Gastroesophageal sphincter (tissue), 4 donors: ENCODE data around the gene MRPL49. TPM values are rescaled to one million over a fixed set of nuclear protein-coding genes. Genes with fewer than 3 reads are reported as not detected.
A peak's percentile ranks its signal among the peaks of the same experiment; 100 is the strongest.

Source experiments
- ATAC-seq: fragments of 150-250 bp; one replicate; pipeline ENCODE4 v1.9.1; 2016; ENCODE audit warnings: mild to moderate bottlenecking, moderate library complexity
- H3K27ac ChIP-seq, 4 donors: fragments of 200-600 bp; sonication (generic) in 3 of 4; 1 replicate in 3 of 4; 2 replicates in 1 of 4; pipeline ENCODE4 v1.5.1; 2016 to 2019
- H3K27me3 ChIP-seq: fragments of 200-600 bp; sonication (generic); one replicate; pipeline ENCODE4 v1.5.1; 2019
- H3K36me3 ChIP-seq, 2 donors: fragments of 200-600 bp; sonication (generic); one replicate each; pipeline ENCODE4 v1.5.1; 2019; ENCODE audit warnings: control low read depth in 1 of 2
- H3K4me1 ChIP-seq, 3 donors: fragments of 200-600 bp; sonication (generic); 1 replicate in 2 of 3; 2 replicates in 1 of 3; pipeline ENCODE4 v1.5.1; 2016 to 2019; ENCODE audit warnings: control low read depth in 2 of 3
- H3K4me3 ChIP-seq, 2 donors: fragments of 200-600 bp; sonication (generic); one replicate each; pipeline ENCODE4 v1.5.1; 2019; ENCODE audit warnings: mild to moderate bottlenecking in 1 of 2, moderate library complexity in 1 of 2
- H3K9me3 ChIP-seq, 3 donors: fragments of 200-600 bp; sonication (generic); one replicate each; pipeline ENCODE4 v1.5.1; 2017 to 2019; ENCODE audit warnings: control low read depth in 2 of 3
- CTCF ChIP-seq, 4 experiments: fragments of 200-600 bp in 2 of 4; fragments of 450-650 bp in 2 of 4; sonication (generic) in 1 of 4; IDR thresholded peaks; one replicate each; pipeline ENCODE4 v1.5.1; 2017 to 2019; ENCODE audit warnings: antibody characterized with exemption in 4 of 4, mild to moderate bottlenecking in 2 of 4, moderate library complexity in 2 of 4
- EP300 ChIP-seq: sonication (generic); formaldehyde crosslinking; IDR thresholded peaks from one replicate; pipeline ENCODE4 v1.6.1; 2017; ENCODE audit warnings: antibody characterized with exemption, mild to moderate bottlenecking
- POLR2A ChIP-seq, 2 donors: fragments of 450-650 bp; IDR thresholded peaks; one replicate each; pipeline ENCODE4 v1.6.1; 2017; ENCODE audit warnings: antibody characterized with exemption in 2 of 2, mild to moderate bottlenecking in 2 of 2, moderate library complexity in 1 of 2
- POLR2AphosphoS5 ChIP-seq: sonication (generic); formaldehyde crosslinking; IDR thresholded peaks from one replicate; pipeline ENCODE4 v1.6.1; 2017; ENCODE audit warnings: antibody characterized with exemption
- WGBS, 2 donors: methylation state at CpG; one replicate each; pipeline ENCODE4 v1.1.5; 2018; ENCODE audit warnings: low coverage in 1 of 2; 5-methylcytosine and 5-hydroxymethylcytosine counted together
- total RNA-seq, 4 donors: library from RNA; depleted of rRNA; stranded (reverse); fragments of >200 nt; gene quantifications; one replicate each; pipeline ENCODE4 v1.1.0, GENCODE V29; 2016

The MRPL49 gene
- total RNA-seq, 4 donors from 2014 or later: 83.9 to 114 (median 94.1) TPM

- H3K36me3 ChIP-seq: peaks cover 0 to 62% of the 10 kb centered on the region in 2 donors
- peak overlapping the region; percentile 87 to 97 (median 94) for H3K27ac ChIP-seq
- H3K27me3 ChIP-seq: no peaks in the 10 kb centered on the region
- WGBS, 2 donors: 0% methylated on average over 15 of the region's 22 CpGs; no CpG with 5 or more reads in 1 of the 2 donors
- no peak for ATAC-seq
- H3K9me3 ChIP-seq: no peaks in the 10 kb centered on the region
- peak overlapping the region; percentile 74 to 88 for H3K4me3 ChIP-seq
- peaks cover 2 to 55% (median 18%) of the 10 kb centered on the region in 3 donors for H3K4me1 ChIP-seq
- TF ChIP-seq EP300: no peak
- TF ChIP-seq POLR2A (IDR thresholded peaks at IDR 0.05): no peak
- TF ChIP-seq CTCF (IDR thresholded peaks at IDR 0.05): no peak
- no peak for TF ChIP-seq POLR2AphosphoS5
Measured at GRCh38 chr11:65121447-65121864, 665 bp upstream of the MRPL49 start.

GRCh38 chr11:65124480-65125196 is 2.5 kb downstream of the MRPL49 start:
- Histone ChIP-seq H3K4me3 (no peak overlapping the region), H3K27me3 (no peaks in the 10 kb centered on the region), H3K4me1 (peaks cover 0 to 38% (median 14%) of the 10 kb centered on the region in 3 donors), H3K9me3 (no peaks in the 10 kb centered on the region), H3K27ac (no peak overlapping the region), H3K36me3 (peaks cover 0 to 75% of the 10 kb centered on the region in 2 donors)
- WGBS, 2 donors: 83 to 85% methylated on average over 1 to 4 of the region's 5 CpGs
- no peak for ATAC-seq
- TF ChIP-seq EP300 (no peak), POLR2AphosphoS5 (no peak), POLR2A (IDR thresholded peaks at IDR 0.05) (no peak), CTCF (IDR thresholded peaks at IDR 0.05) (no peak)

- Histone ChIP-seq H3K36me3 (peaks cover 0 to 75% of the 10 kb centered on the region in 2 donors), H3K4me1 (peaks cover 0 to 32% (median 13%) of the 10 kb centered on the region in 3 donors), H3K4me3 (no peak overlapping the region), H3K9me3 (no peaks in the 10 kb centered on the region), H3K27me3 (no peaks in the 10 kb centered on the region), H3K27ac (no peak overlapping the region)
- no peak for TF ChIP-seq POLR2AphosphoS5
- no peak for TF ChIP-seq EP300
- TF ChIP-seq CTCF (IDR thresholded peaks at IDR 0.05): no peak
- no peak for TF ChIP-seq POLR2A (IDR thresholded peaks at IDR 0.05)
- ATAC-seq: no peak
- WGBS, 2 donors: 67% methylated on average over 3 of the region's 12 CpGs; no CpG with 5 or more reads in 1 of the 2 donors
Measured at GRCh38 chr11:65125197-65126056, 3.3 kb downstream of the MRPL49 start.

GRCh38 chr11:65126624-65127274 is 4.6 kb downstream of the MRPL49 start:
- H3K36me3 ChIP-seq: peaks cover 0 to 79% of the 10 kb centered on the region in 2 donors
- no peaks in the 10 kb centered on the region for H3K9me3 ChIP-seq
- no peak for TF ChIP-seq POLR2A (IDR thresholded peaks at IDR 0.05)
- TF ChIP-seq CTCF (IDR thresholded peaks at IDR 0.05): no peak
- no peak for TF ChIP-seq EP300
- TF ChIP-seq POLR2AphosphoS5: no peak
- WGBS, 2 donors: 77 to 93% methylated on average over 2 of the region's 6 CpGs
- no peak overlapping the region for H3K4me3 ChIP-seq
- H3K27me3 ChIP-seq: no peaks in the 10 kb centered on the region
- H3K4me1 ChIP-seq: peaks cover 0 to 27% (median 6%) of the 10 kb centered on the region in 3 donors
- no peak overlapping the region for H3K27ac ChIP-seq
- no peak for ATAC-seq
